ENCODE results near the gene ZNF22. TPM values are rescaled to one million over a fixed set of nuclear protein-coding genes. Genes with fewer than 3 reads are reported as not detected.
A peak's percentile ranks its signal among the peaks of the same experiment; 100 is the strongest.

ZNF22 gene
- total RNA-seq, 1 experiment from 2014 or later, result 36.9 TPM

DNA sequence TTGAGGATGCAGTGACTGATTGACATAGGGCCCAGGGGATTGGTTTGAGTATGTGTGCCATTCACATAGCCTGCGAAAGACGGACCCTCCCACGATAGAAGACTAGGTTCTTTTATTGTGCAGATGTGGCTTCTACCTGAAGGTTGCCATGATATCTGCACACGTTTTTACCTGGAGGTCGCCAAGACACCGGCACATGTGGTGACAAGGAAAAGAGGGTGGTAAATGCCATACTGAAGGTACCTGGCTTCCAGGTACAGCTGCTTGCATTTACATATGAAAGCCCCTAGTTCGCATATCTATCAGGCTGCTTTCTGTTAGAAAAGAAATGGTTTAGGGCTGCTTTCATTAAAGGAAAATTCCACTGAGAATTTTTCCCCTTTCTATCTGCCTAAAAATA is 43.6 kb downstream of the ZNF22 start:
- no peak overlapping the region for H4K91ac ChIP-seq (ENCODE audit: insufficient read length, low read depth, low read length)
- no peaks in the 10 kb centered on the region for H3K79me1 ChIP-seq (ENCODE audit: insufficient read depth, low read depth, low read length, poor library complexity, severe bottlenecking)
- Mint-ChIP-seq H3K9me3 (no peaks in the 10 kb centered on the region), H3K27me3 (ENCODE audit: low read depth) (no peaks in the 10 kb centered on the region), H3K4me3 (peak overlapping the region; percentile 41 to 43; a peak in 4 of 5 replicates), H3K27ac (peak overlapping the region; percentile 76 to 90 (median 84)), H3K36me3 (ENCODE audit: insufficient read depth in 1 of 3, low read depth in 3 of 3) (no peaks in the 10 kb centered on the region), H3K4me1 (peaks cover 22 to 34% of the 10 kb centered on the region in 2 experiments)
- H3K4ac ChIP-seq (ENCODE audit: low read depth, low read length), result no peak overlapping the region
- no peak overlapping the region for H2AK5ac ChIP-seq (ENCODE audit: insufficient read length, low read length)
- no peak overlapping the region for H2BK12ac ChIP-seq (ENCODE audit: insufficient read length, low read depth, low read length)
- no peak overlapping the region for H4K5ac ChIP-seq (ENCODE audit: insufficient read length, low read depth, low read length)
- no peak overlapping the region for H2BK5ac ChIP-seq (ENCODE audit: insufficient read length, low read length)
- no peak overlapping the region for H3K9ac ChIP-seq (ENCODE audit: extremely low read depth, insufficient read length, low read length)
- H2BK15ac ChIP-seq (ENCODE audit: low read depth, low read length), result no peak overlapping the region
- no peak overlapping the region for H3K27ac ChIP-seq (ENCODE audit: insufficient read length, low read depth, low read length)
- H3K27me3 ChIP-seq (ENCODE audit: insufficient read depth, low read length), result no peaks in the 10 kb centered on the region
- H3T11ph ChIP-seq (ENCODE audit: low read length), result no peak overlapping the region
- H3K18ac ChIP-seq (ENCODE audit: insufficient read length, low read depth, low read length), result no peak overlapping the region
- no peak overlapping the region for H3K23ac ChIP-seq (ENCODE audit: insufficient read length, low read depth, low read length)
- H3K56ac ChIP-seq (ENCODE audit: insufficient read length, low read depth, low read length), result no peak overlapping the region
- H2BK20ac ChIP-seq (ENCODE audit: low read depth, low read length, poor library complexity, severe bottlenecking), result no peak overlapping the region
- DNase-seq, result peak; percentile 72
- H3K4me1 ChIP-seq (ENCODE audit: insufficient read depth, low read length), result no peaks in the 10 kb centered on the region
- no peak overlapping the region for H4K8ac ChIP-seq (replicated peaks; ENCODE audit: insufficient read length, low read depth, low read length)
- H3K4me2 ChIP-seq (ENCODE audit: insufficient read depth, insufficient read length, low read length), result peak overlapping the region; percentile 41
- H3K23me2 ChIP-seq (ENCODE audit: insufficient read length, low read depth, low read length, poor library complexity, severe bottlenecking), result no peaks in the 10 kb centered on the region
- H4K20me1 ChIP-seq (ENCODE audit: control insufficient read depth, insufficient read depth, insufficient read length), result no peaks in the 10 kb centered on the region
- H3K9me3 ChIP-seq (ENCODE audit: control insufficient read depth, low read depth, low read length), result no peaks in the 10 kb centered on the region
- H2AFZ ChIP-seq (ENCODE audit: low read length), result no peak overlapping the region
- H3K14ac ChIP-seq (ENCODE audit: insufficient read depth, low read length), result no peak overlapping the region
- no peak overlapping the region for H2BK120ac ChIP-seq (ENCODE audit: low read depth, low read length, poor library complexity, severe bottlenecking)
- no peaks in the 10 kb centered on the region for H3K79me2 ChIP-seq (ENCODE audit: insufficient read depth, low read length)
- TF ChIP-seq CTCF (conservative IDR thresholded peaks at IDR 0.05), result no peak
- WGBS (ENCODE audit: extremely low coverage, insufficient read length, low lambda C conversion rate), result no CpG with 5 or more reads among the region's 7 CpGs

All from H9 (cell line).